ENCODE measurements around the gene SAMHD1. TPM values are rescaled to one million over a fixed set of nuclear protein-coding genes. Genes with fewer than 3 reads are reported as not detected.
A peak's percentile ranks its signal among the peaks of the same experiment; 100 is the strongest.
"Not testable (repeated sequence)": the region's sequence is repeated elsewhere in the genome, so short reads cannot be mapped to it uniquely, and the experiment has no call there.

SAMHD1 gene
- total RNA-seq, result 44.1 TPM
- long read RNA-seq, full-length matches to known transcripts, result 5 of 25 reads
- long read RNA-seq, partial matches to known transcripts, result 0 of 25 reads
- long read RNA-seq, other reads (novel, unspliced or antisense), result 20 of 25 reads

- ATAC-seq (ENCODE audit: poor library complexity), result peak; percentile 94
- intact Hi-C loops (cut with DNase I), result no loop called here
Measured at GRCh38 chr20:36951198-36951978, at the start of gene SAMHD1. Gene SAMHD1, minus strand, starts transcription at chr20:36951708. Its CDS starts 65 bp downstream, at chr20:36951643.

GRCh38 chr20:37000171-37000570 is 48.7 kb upstream of the SAMHD1 start:
- intact Hi-C loops (cut with DNase I); DNase-seq; ATAC-seq (ENCODE audit: poor library complexity): not testable (repeated sequence)

More at GRCh38 chr20:36951198-36951978, at the start of gene SAMHD1:
- DNase-seq, result peak; percentile 99

GRCh38 chr20:36998652-36999051 is 47.1 kb upstream of the SAMHD1 start:
- no peak for DNase-seq
- intact Hi-C loops (cut with DNase I), result no loop called here
- ATAC-seq (ENCODE audit: poor library complexity), result no peak

- no peak for DNase-seq
- intact Hi-C loops (cut with DNase I), result no loop called here
- no peak for ATAC-seq (ENCODE audit: poor library complexity)
Measured at GRCh38 chr20:36997121-36997520, 45.6 kb upstream of the SAMHD1 start.

DNA sequence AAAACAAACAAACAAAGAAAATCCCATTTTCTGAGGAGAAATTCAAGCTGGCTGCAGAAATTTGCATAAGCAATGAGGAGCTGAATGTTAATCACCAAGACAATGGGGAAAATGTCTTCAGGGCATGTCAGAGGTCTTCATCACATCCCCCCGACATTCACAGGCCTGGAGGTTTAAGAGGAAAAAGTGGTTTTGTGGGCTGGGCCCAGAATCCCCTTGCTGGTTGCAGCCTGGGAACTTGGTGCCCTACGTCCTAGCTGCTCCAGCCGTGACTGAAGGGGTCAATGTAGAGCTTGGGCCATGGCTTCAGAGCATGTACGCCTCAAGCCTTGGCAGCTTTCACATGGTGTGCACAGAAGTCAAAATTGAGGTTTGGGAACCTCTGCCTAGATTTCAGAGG is 42.7 kb upstream of the SAMHD1 start:
- ATAC-seq (ENCODE audit: poor library complexity); intact Hi-C loops (cut with DNase I); DNase-seq: not testable (repeated sequence)

- no peak for ATAC-seq (ENCODE audit: poor library complexity)
- DNase-seq, result no peak
- intact Hi-C loops (cut with DNase I), result no loop called here
Measured at GRCh38 chr20:36992802-36993334, 41.4 kb upstream of the SAMHD1 start.

GRCh38 chr20:36991703-36992102 is 40.2 kb upstream of the SAMHD1 start:
- DNase-seq (no peak), ATAC-seq (ENCODE audit: poor library complexity) (no peak)
- intact Hi-C loops (cut with DNase I), result no loop called here

DNA sequence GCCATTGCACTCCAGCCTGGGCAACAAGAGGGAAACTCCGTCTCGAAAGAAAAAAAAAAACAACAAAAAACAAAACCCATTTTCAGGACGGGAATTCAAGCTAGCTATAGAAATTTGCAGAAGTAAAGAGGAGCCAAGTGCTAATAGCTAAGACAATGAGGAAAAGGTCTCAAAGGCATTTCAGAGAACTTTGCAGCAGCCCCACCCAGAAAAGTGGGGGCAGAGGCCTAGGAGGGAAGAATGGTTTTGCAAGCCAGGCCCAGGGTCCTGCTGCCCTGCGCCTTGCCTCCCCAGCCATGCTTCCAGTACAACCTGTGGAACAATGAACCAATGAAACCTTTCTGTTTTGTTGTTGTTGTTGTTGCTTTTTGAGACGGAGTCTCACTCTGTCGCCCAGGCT is 38.3 kb upstream of the SAMHD1 start:
- peak; percentile 51 for ATAC-seq (ENCODE audit: poor library complexity)
- intact Hi-C loops (cut with DNase I), result no loop called here
- no peak for DNase-seq

DNA sequence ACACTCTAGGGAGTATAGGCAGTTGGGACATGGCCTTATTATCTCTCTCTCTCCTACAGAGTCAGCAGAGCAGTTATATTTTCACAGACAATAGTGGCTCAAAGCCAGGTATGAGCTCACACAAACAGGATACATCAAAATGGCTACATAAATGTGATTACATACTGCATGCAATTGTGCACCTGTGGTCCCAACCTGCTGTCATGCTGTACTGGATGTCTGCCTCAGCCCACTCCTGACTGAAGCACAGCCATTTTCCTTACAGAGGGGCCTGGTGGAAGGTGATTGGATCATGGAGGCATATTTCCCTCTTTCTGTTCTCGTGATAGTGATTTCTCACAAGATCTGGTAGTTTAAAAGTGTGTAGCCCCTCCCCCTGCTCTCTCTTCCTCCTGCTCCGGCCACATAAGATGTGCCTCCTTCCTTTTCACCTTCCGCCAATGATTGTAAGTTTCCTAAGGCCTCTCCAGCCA is 37.0 kb upstream of the SAMHD1 start:
- intact Hi-C loops (cut with DNase I), result no loop called here
- DNase-seq (no peak), ATAC-seq (ENCODE audit: poor library complexity) (peak; percentile 36)

- no peak for DNase-seq
- no peak for ATAC-seq (ENCODE audit: poor library complexity)
- intact Hi-C loops (cut with DNase I), result no loop called here
Measured at GRCh38 chr20:36984257-36984638, 32.7 kb upstream of the SAMHD1 start.

GRCh38 chr20:36975099-36975818 is 23.8 kb upstream of the SAMHD1 start:
- no peak for DNase-seq
- intact Hi-C loops (cut with DNase I), result no loop called here
- no peak for ATAC-seq (ENCODE audit: poor library complexity)

- intact Hi-C loops (cut with DNase I), result no loop called here
- DNase-seq, result no peak
- ATAC-seq (ENCODE audit: poor library complexity), result no peak
Measured at GRCh38 chr20:36974660-36975059, 23.2 kb upstream of the SAMHD1 start.

- DNase-seq (no peak), ATAC-seq (ENCODE audit: poor library complexity) (no peak)
- intact Hi-C loops (cut with DNase I), result no loop called here
Measured at GRCh38 chr20:36971103-36971502, 19.6 kb upstream of the SAMHD1 start.

GRCh38 chr20:36969478-36970186 is 18.1 kb upstream of the SAMHD1 start:
- intact Hi-C loops (cut with DNase I), result no loop called here
- peak; percentile 51 for ATAC-seq (ENCODE audit: poor library complexity)
- no peak for DNase-seq

DNA sequence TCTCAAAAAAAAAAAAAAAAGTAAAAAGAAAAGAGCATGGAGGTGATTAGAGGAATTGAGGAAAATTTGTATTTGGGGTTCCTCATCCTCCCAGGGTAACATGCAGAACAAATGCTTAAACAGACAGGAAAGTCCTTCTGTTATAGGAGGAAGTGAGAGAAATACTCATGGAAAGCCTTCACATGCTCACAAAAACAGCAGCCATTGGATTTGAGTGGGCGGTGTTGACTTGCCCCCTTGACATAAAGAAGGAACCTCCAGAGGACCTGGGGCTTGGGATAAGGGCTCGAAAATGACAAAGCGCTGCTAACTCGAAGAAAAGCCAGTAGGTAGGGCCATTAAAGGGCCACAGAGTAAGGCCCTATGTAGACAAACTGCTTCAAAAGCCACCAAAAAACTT is 17.5 kb upstream of the SAMHD1 start:
- no peak for DNase-seq
- intact Hi-C loops (cut with DNase I), result no loop called here
- ATAC-seq (ENCODE audit: poor library complexity), result peak; percentile 10

DNA sequence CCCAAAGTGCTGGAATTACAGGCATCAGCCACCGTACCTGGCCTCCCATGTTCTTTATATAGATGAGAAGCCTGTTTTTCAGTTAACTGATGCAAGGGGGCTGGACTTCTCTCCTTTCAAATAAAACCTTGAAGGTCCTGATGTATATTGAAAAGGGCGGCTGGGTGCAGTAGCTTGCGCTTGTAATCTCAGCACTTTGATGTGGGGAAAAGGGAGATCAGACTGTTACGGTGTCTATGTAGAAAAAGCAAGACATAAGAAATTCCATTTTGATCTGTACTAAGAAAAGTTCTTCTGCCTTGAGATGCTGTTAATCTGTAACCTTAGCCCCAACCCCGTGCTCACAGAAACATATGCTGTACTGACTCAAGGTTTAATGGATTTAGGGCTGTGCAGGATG is 16.1 kb upstream of the SAMHD1 start:
- ATAC-seq (ENCODE audit: poor library complexity), result no peak
- intact Hi-C loops (cut with DNase I), result no loop called here
- no peak for DNase-seq

GRCh38 chr20:36966965-36967364 is 15.5 kb upstream of the SAMHD1 start:
- ATAC-seq (ENCODE audit: poor library complexity); intact Hi-C loops (cut with DNase I); DNase-seq: not testable (repeated sequence)

DNA sequence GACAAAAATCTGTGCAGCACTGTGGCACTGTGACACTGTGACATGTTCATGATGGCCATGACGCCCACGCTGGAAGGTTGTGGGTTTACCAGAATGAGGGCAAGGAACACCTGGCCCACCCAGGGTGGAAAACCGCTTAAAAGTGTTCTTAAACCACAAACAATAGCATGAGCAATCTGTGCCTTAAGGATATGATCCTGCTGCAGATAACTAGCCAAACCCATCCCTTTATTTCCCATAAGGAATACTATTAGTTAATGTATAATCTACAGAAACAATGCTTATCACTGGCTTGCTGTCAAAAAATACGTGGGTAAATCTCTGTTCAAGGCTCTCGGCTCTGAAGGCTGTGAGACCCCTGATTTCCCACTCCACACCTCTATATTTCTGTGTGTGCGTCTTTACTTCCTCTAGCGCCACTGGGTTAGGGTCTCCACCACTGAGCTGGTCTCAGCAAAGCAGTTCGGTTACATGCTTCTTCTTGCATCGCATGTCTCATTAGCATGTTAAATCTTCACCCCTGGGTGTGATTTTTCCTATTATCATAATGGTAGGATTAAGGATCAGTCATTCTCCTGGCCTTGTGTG is 10.9 kb upstream of the SAMHD1 start:
- ATAC-seq (ENCODE audit: poor library complexity); intact Hi-C loops (cut with DNase I); DNase-seq: not testable (repeated sequence)

Measured in Right ventricle myocardium superior (tissue), 1 donor.